Activated T-helper 17 cell treated with anti-CD3 and anti-CD28 coated beads, Interleukin-2, amount 50 U/mL, for 72 hours (primary cell): Measurements from ENCODE around the gene SLC26A8. TPM values are rescaled to one million over a fixed set of nuclear protein-coding genes. Genes with fewer than 3 reads are reported as not detected.
"Not testable (repeated sequence)": the region's sequence is repeated elsewhere in the genome, so short reads cannot be mapped to it uniquely, and the experiment has no call there.

Experiments used
- ATAC-seq: fragments of 150-1000 bp; cut with Tn5 transposase; replicated peaks from 2 replicates; pipeline ENCODE4 v1.10.0; 2021; ENCODE audit warnings: mild to moderate bottlenecking, moderate library complexity
- H3K27ac Mint-ChIP-seq: one replicate; pipeline ENCODE4 v1.8.0; 2022; ENCODE audit warnings: mixed read lengths
- H3K27me3 Mint-ChIP-seq: one replicate; pipeline ENCODE4 v1.8.0; 2022; ENCODE audit warnings: mixed read lengths
- H3K36me3 Mint-ChIP-seq: one replicate; pipeline ENCODE4 v1.8.0; 2022; ENCODE audit warnings: low read depth, mild to moderate bottlenecking, mixed read lengths
- H3K4me1 Mint-ChIP-seq: one replicate; pipeline ENCODE4 v1.8.0; 2022; ENCODE audit warnings: mixed read lengths
- H3K4me3 Mint-ChIP-seq: one replicate; pipeline ENCODE4 v1.8.0; 2022; ENCODE audit warnings: mild to moderate bottlenecking, mixed read lengths
- H3K9me3 Mint-ChIP-seq: one replicate; pipeline ENCODE4 v1.8.0; 2022; ENCODE audit warnings: mixed read lengths
- total RNA-seq, 2 donors: library from RNA; stranded (reverse); gene quantifications; one replicate each; pipeline ENCODE4 v1.2.3, GENCODE V29; 2022

The SLC26A8 gene
- total RNA-seq, 2 donors from 2014 or later: not detected

GRCh38 chr6:35935469-35935868 lies 89.0 kb downstream of the SLC26A8 start:
- no peak overlapping the region for H3K27ac Mint-ChIP-seq

DNA sequence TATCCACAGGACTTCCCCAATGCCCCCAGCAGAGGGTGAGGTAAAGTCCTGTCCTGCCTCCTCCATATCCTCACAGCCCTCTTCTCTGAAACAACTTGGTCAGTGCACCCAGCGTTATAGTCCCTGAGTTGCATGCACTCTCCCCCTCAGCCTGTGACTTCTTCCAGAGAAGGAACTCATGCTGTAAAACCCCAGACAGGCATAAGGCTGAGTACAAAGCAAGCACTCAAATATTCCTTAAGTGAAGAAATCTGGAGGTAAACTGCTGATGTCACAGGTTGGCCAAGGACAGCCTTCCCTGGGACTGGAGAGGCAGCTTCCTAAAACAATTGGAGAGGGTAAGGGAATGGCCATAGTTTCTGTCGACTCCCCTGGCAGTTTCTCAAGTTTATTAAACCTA lies 90.6 kb downstream of the SLC26A8 start:
- ATAC-seq: no peak
- no peaks in the 10 kb centered on the region for H3K9me3 Mint-ChIP-seq
- no peak overlapping the region for H3K27ac Mint-ChIP-seq
- peaks cover 3% of the 10 kb centered on the region for H3K27me3 Mint-ChIP-seq
- no peaks in the 10 kb centered on the region for H3K4me1 Mint-ChIP-seq
- no peaks in the 10 kb centered on the region for H3K36me3 Mint-ChIP-seq
- H3K4me3 Mint-ChIP-seq: no peak overlapping the region

More at GRCh38 chr6:35935469-35935868, 89.0 kb downstream of the SLC26A8 start:
- Mint-ChIP-seq H3K9me3 (no peaks in the 10 kb centered on the region), H3K27me3 (peaks cover 3% of the 10 kb centered on the region), H3K4me1 (no peaks in the 10 kb centered on the region), H3K36me3 (no peaks in the 10 kb centered on the region), H3K4me3 (no peak overlapping the region)
- ATAC-seq: no peak

DNA sequence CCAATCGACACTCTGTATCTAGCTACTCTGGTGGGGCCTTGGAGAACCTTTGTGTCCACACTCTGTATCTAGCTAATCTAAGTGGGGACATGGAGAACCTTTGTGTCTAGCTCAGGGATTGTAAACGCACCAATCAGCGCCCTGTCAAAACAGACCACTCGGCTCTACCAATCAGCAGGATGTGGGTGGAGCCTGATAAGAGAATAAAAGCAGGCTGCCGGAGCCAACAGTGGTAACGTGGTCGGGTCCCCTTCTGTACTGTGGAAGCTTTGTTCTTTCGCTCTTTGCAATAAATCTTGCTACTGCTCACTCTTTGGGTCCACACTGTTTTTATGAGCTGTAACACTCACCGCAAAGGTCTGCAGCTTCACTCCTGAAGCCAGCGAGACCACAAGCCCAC lies 92.6 kb downstream of the SLC26A8 start:
- not testable (repeated sequence) for ATAC-seq, H3K4me1 Mint-ChIP-seq, H3K9me3 Mint-ChIP-seq, H3K36me3 Mint-ChIP-seq, H3K27me3 Mint-ChIP-seq, H3K27ac Mint-ChIP-seq, H3K4me3 Mint-ChIP-seq

DNA sequence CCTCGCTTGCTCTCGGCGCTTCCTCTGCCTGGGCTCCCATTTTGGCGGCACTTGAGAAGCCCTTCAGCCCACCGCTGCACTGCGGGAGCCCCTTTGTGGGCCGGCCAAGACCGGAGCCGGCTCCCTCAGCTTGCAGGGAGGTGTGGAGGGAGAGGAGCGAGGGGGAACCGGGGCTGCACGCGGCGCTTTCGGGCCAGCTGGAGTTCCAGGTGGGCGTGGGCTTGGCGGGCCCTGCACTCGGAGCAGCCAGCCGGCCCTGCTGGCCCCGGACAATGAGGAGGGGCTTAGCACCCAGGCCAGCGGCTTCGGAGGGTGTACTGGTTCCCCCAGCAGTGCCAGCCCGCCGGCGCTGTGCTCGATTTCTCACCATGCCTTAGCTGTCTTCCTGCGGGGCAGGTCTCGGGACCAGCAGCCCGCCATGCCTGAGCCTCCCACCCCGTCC lies 93.3 kb downstream of the SLC26A8 start:
- Mint-ChIP-seq H3K9me3 (no peaks in the 10 kb centered on the region), H3K27me3 (no peaks in the 10 kb centered on the region), H3K4me3 (no peak overlapping the region), H3K36me3 (no peaks in the 10 kb centered on the region), H3K27ac (no peak overlapping the region), H3K4me1 (no peaks in the 10 kb centered on the region)
- ATAC-seq: no peak

GRCh38 chr6:35929601-35930000 lies 94.8 kb downstream of the SLC26A8 start:
- no peaks in the 10 kb centered on the region for H3K9me3 Mint-ChIP-seq
- no peaks in the 10 kb centered on the region for H3K27me3 Mint-ChIP-seq
- ATAC-seq: no peak
- H3K4me3 Mint-ChIP-seq: no peak overlapping the region
- H3K27ac Mint-ChIP-seq: no peak overlapping the region
- no peaks in the 10 kb centered on the region for H3K36me3 Mint-ChIP-seq
- H3K4me1 Mint-ChIP-seq: no peaks in the 10 kb centered on the region

- Mint-ChIP-seq H3K27me3 (no peaks in the 10 kb centered on the region), H3K4me3 (no peak overlapping the region), H3K9me3 (no peaks in the 10 kb centered on the region), H3K36me3 (no peaks in the 10 kb centered on the region), H3K4me1 (no peaks in the 10 kb centered on the region), H3K27ac (no peak overlapping the region)
- no peak for ATAC-seq
These were observed 97.8 kb downstream of the SLC26A8 start for GRCh38 chr6:35926509-35927215.

DNA sequence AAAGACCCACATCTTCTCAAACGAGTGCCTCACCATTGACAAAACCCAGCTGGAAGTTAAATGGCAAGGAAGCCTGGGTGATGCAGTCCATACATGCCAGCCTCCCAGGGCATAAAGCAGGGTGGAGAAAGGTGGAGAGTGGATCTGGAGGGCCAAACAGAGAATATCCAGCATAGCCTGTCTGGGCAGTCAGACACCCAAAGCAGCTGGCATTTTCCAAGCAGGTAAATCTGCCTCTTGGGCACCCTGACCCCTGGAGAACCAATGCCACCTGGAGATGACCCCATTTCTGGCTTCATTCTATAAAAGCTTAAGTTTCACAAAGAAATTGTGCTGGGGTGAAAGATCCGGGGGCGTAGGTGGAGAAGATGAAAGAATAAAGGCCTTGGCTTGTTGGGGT lies 98.5 kb downstream of the SLC26A8 start:
- Mint-ChIP-seq H3K4me3 (no peak overlapping the region), H3K9me3 (no peaks in the 10 kb centered on the region), H3K27me3 (no peaks in the 10 kb centered on the region), H3K4me1 (no peaks in the 10 kb centered on the region), H3K27ac (no peak overlapping the region), H3K36me3 (no peaks in the 10 kb centered on the region)
- ATAC-seq: no peak

DNA sequence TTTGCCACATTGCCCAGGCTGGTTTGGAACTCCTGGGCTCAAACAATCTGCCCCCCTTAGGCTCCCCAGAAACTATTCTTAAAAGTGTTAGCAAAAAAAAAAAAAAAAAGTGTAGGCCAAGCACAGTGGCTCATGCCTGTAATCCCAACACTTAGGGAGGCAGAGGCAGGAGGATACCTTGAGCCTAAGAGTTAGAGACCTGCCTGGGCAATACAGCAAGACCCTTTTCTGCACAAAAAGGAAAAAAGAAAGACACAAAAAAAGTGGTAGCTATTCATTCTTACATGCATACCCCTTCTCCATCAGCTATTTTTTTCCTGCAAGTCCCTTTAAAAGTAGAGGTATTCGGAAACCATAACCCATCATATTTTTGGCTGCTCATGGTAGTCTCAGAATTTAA lies 100.3 kb downstream of the SLC26A8 start:
- Mint-ChIP-seq H3K36me3 (peaks cover 10% of the 10 kb centered on the region), H3K4me3 (no peak overlapping the region), H3K27ac (no peak overlapping the region), H3K27me3 (no peaks in the 10 kb centered on the region), H3K9me3 (no peaks in the 10 kb centered on the region), H3K4me1 (peaks cover 1% of the 10 kb centered on the region)
- ATAC-seq: no peak

- H3K27me3 Mint-ChIP-seq: no peaks in the 10 kb centered on the region
- no peaks in the 10 kb centered on the region for H3K9me3 Mint-ChIP-seq
- H3K4me3 Mint-ChIP-seq: peak overlapping the region; percentile 96
- H3K36me3 Mint-ChIP-seq: peaks cover 30% of the 10 kb centered on the region
- ATAC-seq: no peak
- no peak overlapping the region for H3K27ac Mint-ChIP-seq
- peaks cover 13% of the 10 kb centered on the region for H3K4me1 Mint-ChIP-seq
These were observed 102.3 kb downstream of the SLC26A8 start for GRCh38 chr6:35922139-35922554.

DNA sequence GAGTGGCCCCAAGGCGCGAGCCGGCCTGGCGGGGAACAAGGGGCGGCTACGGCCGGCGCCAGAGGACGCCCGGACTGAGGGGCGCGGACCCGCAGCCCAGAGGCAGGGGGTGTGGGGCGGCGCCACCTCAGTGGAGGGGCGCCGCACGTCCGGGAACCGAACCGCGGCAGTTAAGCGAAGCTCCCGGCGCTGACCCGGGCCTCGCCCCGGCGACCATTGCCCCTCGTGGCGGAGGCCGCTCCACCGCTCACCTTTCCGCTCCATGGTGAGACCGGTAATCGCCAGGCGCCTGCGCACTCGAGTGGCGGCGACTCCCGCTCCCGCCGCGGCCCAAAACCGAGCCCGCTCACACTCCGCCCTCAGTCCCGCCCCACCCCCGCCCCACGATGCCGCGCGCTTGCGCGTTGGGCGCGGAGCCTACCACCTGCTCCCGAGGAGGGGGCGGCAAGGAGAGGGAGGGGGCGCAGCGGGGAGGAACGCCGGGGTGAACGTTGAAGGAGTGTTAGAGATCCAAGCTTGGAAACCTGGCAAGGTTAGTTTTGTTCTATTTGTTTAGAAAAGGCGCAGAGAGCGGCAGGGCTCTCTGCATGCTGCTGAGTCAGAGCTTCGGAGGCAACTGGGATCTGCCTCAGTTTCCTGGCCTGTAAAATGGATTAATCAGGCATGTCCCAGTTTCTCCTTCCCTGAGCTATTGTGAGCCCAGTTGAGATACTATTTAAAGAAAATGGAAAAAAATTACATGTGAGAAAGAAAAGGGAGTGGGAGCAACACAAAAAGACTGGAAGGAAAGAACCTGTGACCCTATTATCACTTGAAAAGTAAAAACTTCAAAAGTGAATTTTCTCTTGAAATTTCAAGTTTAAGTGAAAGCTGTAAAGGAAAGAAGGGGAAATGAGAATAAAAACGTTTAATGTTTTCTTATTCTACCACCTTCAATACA lies 103.4 kb downstream of the SLC26A8 start, which contains the start of gene SRPK1:
Gene SRPK1, minus strand, starts transcription at position 306 of the 940 bp plus-strand sequence. Its CDS starts 42 bp downstream, at position 264.
- peak; percentile 79 for ATAC-seq
- H3K27me3 Mint-ChIP-seq: no peaks in the 10 kb centered on the region
- peaks cover 41% of the 10 kb centered on the region for H3K36me3 Mint-ChIP-seq
- peak within 1 kb of the TSS; percentile 96 for H3K4me3 Mint-ChIP-seq
- no peaks in the 10 kb centered on the region for H3K9me3 Mint-ChIP-seq
- peaks cover 16% of the 10 kb centered on the region for H3K4me1 Mint-ChIP-seq
- H3K27ac Mint-ChIP-seq: peak within 1 kb of the TSS; percentile 97

DNA sequence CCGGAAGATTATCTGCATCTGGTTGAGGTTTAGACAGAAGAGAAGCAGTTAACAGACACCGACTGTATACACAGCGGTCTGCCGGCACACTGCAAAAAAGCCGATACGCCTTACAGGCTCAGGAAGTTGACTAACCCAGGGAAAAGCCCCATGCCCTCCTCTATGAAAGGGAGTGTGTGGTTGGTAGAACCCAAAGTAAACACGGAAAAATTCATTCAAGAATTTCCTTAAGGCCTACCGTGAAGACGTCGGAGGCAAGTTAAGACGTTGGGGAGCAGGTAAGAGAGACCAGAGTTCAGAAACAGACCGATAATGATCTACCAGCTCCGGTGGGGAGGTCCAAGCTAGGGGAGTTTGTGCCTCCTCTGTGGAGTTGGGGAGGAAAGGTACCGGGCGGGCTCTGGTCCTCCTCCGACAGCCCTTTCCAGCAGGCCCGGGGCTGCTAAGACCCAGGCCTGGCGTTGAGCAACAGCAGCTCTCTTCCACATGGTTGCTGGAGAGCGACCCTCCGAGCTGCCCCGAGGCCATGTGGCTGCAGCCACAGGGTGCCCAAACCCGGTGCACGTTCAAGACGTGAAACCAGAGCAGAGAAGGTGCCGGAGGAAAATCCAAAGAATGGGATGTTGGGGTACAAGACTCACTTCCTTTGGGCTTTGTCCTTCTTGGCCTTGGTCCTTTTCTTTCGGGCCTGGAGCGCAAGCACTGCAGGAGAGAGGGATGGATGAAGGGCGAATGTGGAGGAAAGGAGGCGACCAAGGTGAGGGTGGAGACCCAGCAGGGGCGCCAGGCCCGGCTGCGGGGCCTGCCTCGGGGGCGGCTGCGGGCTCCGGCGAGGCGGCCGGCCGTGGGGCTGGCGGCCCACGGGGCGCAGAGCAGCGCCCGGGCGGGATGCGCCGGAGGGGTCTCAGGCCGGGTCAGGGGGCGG lies 104.4 kb downstream of the SLC26A8 start:
- no peaks in the 10 kb centered on the region for H3K27me3 Mint-ChIP-seq
- peak; percentile 85 for ATAC-seq
- no peaks in the 10 kb centered on the region for H3K9me3 Mint-ChIP-seq
- H3K4me3 Mint-ChIP-seq: peak overlapping the region; percentile 96
- H3K4me1 Mint-ChIP-seq: peaks cover 16% of the 10 kb centered on the region
- peaks cover 47% of the 10 kb centered on the region for H3K36me3 Mint-ChIP-seq
- peak overlapping the region; percentile 97 for H3K27ac Mint-ChIP-seq

DNA sequence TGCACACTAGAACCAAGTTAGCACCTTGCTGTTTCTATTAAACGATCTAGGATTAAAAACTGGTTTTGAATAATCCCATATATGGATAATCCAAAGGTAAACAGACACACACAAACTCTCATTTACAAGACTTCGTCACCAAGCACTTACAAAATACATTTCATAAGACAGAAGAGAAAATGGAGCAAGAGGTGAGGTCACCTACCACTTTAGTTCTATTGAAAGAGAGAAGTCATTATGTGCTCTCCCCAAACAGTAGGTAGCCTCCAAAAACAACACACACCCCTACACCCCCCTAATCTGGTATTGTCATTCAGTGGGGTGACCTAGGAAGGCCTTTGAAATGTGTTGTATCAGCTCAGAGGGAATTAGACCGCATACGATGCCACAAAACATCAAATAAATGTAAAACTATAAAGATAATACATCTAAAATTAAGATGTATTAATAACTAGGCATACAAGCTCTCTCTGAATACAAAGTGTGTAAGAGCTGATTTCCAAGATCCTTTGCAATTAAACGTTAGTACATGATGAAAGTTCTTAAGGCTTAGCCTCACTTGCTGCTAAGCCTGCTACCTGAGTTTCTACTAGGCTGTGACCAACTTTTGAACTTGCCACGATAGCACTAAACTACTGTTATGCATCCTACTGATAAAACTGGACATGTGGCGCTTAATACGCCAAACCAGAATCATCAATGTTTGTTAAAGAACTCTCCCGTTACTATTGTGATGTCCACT lies 105.2 kb downstream of the SLC26A8 start:
- Mint-ChIP-seq H3K27ac (peak overlapping the region; percentile 97), H3K4me3 (peak overlapping the region; percentile 96), H3K9me3 (no peaks in the 10 kb centered on the region), H3K36me3 (peaks cover 56% of the 10 kb centered on the region), H3K4me1 (peaks cover 16% of the 10 kb centered on the region), H3K27me3 (no peaks in the 10 kb centered on the region)
- peak; percentile 57 for ATAC-seq

GRCh38 chr6:35916893-35917292 lies 107.5 kb downstream of the SLC26A8 start:
- peaks cover 16% of the 10 kb centered on the region for H3K4me1 Mint-ChIP-seq
- H3K27me3 Mint-ChIP-seq, ATAC-seq, H3K9me3 Mint-ChIP-seq: not testable (repeated sequence)
- H3K4me3 Mint-ChIP-seq: peak overlapping the region; percentile 96
- peaks cover 79% of the 10 kb centered on the region for H3K36me3 Mint-ChIP-seq
- peak overlapping the region; percentile 49 for H3K27ac Mint-ChIP-seq
